GM21360 (cell line): ENCODE data around the gene ASIP.

ENCODE experiments used
- ATAC-seq: cut with Tn5 transposase; IDR thresholded peaks from one replicate; pipeline ENCODE4 v1.9.1; 2021; ENCODE audit warnings: mild to moderate bottlenecking, moderate library complexity; ENCODE audit not compliant: unreplicated experiment

Gene ASIP

GRCh38 chr20:34309691-34310090 lies 68.5 kb downstream of the ASIP start:
- ATAC-seq = no peak

GRCh38 chr20:34310481-34311117 lies 69.4 kb downstream of the ASIP start:
- no peak for ATAC-seq

- ATAC-seq = no peak
Observed at GRCh38 chr20:34311118-34312023, 70.1 kb downstream of the ASIP start.

- ATAC-seq = no peak
Observed at GRCh38 chr20:34312024-34312460, 70.8 kb downstream of the ASIP start.

- peak; percentile 82 for ATAC-seq
Observed at GRCh38 chr20:34312544-34313217, 71.5 kb downstream of the ASIP start.

GRCh38 chr20:34315236-34315635 lies 74.0 kb downstream of the ASIP start:
- ATAC-seq = no peak

GRCh38 chr20:34316196-34316814 lies 75.1 kb downstream of the ASIP start:
- ATAC-seq = no peak
